Measurements from ENCODE around the gene COL1A1. TPM values are rescaled to one million over a fixed set of nuclear protein-coding genes. Genes with fewer than 3 reads are reported as not detected.

COL1A1 gene
- total RNA-seq, 2 experiments from 2014 or later, result not detected

DNA sequence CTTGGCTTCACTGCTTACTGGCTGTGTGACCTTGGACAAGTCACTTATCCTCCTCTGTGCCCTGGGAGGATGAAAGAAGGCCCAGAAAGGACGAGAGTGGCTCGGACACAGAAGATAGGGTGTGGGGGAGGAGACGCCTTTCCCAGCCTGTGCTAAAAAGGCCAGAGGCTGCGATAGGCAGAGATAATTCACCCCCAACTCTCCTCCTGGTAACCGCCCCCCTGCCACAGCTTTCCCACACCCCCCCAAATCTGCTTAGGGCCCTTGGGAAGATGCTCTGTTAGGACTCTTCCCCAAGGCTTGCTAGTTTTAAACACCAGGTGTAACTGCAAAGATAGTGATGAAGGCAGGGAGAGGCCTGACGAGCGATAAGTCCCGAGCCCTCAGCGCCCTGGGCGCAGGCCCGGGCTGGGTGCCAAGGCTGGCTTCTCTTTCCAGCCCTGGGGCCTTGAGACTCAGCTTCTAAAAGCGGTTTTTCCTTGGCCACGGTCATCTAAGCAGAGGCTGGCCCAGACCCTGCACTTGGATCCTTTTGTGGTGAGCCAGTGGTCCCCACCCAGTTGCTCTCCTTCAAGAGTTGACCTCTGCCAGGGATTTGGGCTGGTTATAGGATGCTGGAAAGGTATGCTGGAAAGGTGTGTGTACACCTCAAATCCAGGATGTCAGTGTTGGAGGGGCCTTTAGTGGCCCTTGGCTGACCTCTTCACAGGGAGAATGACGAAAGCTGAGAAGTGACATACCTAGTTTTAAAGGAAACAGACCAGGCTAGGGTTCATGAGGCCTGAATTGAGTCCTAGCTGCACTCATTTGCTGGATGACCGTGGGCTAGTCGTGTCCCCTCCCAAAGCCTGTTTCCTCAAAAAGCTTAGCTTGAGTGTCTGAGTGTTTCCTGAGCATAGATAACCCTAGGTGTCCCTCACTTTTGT is 47.5 kb downstream of the COL1A1 start:
- H3K4me1 ChIP-seq (ENCODE audit: insufficient read depth, low read length, poor library complexity, severe bottlenecking), result peaks cover 30% of the 10 kb centered on the region
- H4K20me1 ChIP-seq (ENCODE audit: insufficient read depth, low read length), result no peaks in the 10 kb centered on the region
- CTCF ChIA-PET (ENCODE audit: unreplicated experiment), result no interaction called here
- no TSS peak for BruUV-seq (replicated peaks)
- intact Hi-C loops (cut with micrococcal nuclease; ENCODE audit: unreplicated experiment), result loop anchor here (10.0 kb wide), 1 partner anchor 479 kb away; the partner anchor contains the start of gene SPOP
- no peak for TF ChIP-seq EZH2phosphoT487 (IDR thresholded peaks at IDR 0.05; ENCODE audit: borderline replicate concordance, low read depth, low read length)
- TF ChIP-seq, protein P1, sequence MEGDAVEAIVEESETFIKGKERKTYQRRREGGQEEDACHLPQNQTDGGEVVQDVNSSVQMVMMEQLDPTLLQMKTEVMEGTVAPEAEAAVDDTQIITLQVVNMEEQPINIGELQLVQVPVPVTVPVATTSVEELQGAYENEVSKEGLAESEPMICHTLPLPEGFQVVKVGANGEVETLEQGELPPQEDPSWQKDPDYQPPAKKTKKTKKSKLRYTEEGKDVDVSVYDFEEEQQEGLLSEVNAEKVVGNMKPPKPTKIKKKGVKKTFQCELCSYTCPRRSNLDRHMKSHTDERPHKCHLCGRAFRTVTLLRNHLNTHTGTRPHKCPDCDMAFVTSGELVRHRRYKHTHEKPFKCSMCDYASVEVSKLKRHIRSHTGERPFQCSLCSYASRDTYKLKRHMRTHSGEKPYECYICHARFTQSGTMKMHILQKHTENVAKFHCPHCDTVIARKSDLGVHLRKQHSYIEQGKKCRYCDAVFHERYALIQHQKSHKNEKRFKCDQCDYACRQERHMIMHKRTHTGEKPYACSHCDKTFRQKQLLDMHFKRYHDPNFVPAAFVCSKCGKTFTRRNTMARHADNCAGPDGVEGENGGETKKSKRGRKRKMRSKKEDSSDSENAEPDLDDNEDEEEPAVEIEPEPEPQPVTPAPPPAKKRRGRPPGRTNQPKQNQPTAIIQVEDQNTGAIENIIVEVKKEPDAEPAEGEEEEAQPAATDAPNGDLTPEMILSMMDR (conservative IDR thresholded peaks at IDR 0.05; ENCODE audit: low read length), result no peak
- H3K27ac ChIP-seq (ENCODE audit: low read depth, low read length, poor library complexity, severe bottlenecking), result peak overlapping the region; percentile 2
- no peak for DNase-seq (ENCODE audit: low spot score)
- H3K9me3 ChIP-seq (ENCODE audit: low read length), result no peaks in the 10 kb centered on the region
- H3K4me2 ChIP-seq (ENCODE audit: low read length), result 0 out of 2 replicates have a peak overlapping the region, but pooled peaks have one; percentile 31
- no peaks in the 10 kb centered on the region for H3K9me2 ChIP-seq (ENCODE audit: insufficient read depth, low read length)
- H3K79me2 ChIP-seq (ENCODE audit: insufficient read depth, low read depth, low read length), result peaks cover 20% of the 10 kb centered on the region
- no peak overlapping the region for H3K4me3 ChIP-seq (ENCODE audit: low read depth, low read length, poor library complexity, severe bottlenecking)
- POLR2A ChIA-PET, result interaction anchor here (0.5 to 0.7 kb wide), 2 partner anchors 24 to 555 kb away, joined by 3 to 5 read pairs; no protein-coding TSS in a partner anchor
- H3K36me3 ChIP-seq (ENCODE audit: insufficient read depth, low read length), result peaks cover 7% of the 10 kb centered on the region
- H2AFZ ChIP-seq (ENCODE audit: low read length), result no peak overlapping the region

DNA sequence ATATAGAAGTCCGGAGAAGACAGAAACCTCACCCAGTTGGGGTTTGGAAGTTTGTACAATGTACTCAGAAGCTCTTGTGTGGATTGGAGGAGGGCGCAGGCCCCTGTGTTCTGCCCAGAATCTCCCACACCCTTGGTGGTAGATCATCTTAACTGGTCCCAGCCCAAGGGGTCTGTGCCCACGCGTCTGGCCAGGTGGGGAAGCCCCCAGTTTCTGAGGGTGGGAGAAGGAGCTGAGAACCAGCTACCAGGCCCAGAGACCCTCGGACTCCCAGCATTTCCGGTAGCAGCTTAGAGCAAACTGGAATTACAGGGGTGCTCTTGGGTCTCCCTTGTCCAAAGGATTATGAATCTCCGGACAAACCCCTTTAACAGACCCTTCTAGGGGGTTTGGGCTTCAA is 48.7 kb downstream of the COL1A1 start:
- Histone ChIP-seq H3K79me2 (ENCODE audit: insufficient read depth, low read depth, low read length) (peaks cover 31% of the 10 kb centered on the region), H4K20me1 (ENCODE audit: insufficient read depth, low read length) (peaks cover 4% of the 10 kb centered on the region), H3K4me1 (ENCODE audit: insufficient read depth, low read length, poor library complexity, severe bottlenecking) (peaks cover 30% of the 10 kb centered on the region), H3K4me2 (ENCODE audit: low read length) (peak overlapping the region; percentile 98), H3K9me2 (ENCODE audit: insufficient read depth, low read length) (no peaks in the 10 kb centered on the region), H2AFZ (ENCODE audit: low read length) (no peak overlapping the region), H3K27ac (ENCODE audit: low read depth, low read length, poor library complexity, severe bottlenecking) (peak overlapping the region; percentile 87), H3K9me3 (ENCODE audit: low read length) (no peaks in the 10 kb centered on the region), H3K4me3 (ENCODE audit: low read depth, low read length, poor library complexity, severe bottlenecking) (peak overlapping the region; percentile 89), H3K36me3 (ENCODE audit: insufficient read depth, low read length) (peaks cover 12% of the 10 kb centered on the region)
- ChIA-PET CTCF (ENCODE audit: unreplicated experiment) (interaction anchor here (1.6 kb wide), 1 partner anchor 17 kb away, joined by 5 read pairs; no protein-coding TSS in a partner anchor), POLR2A (interaction anchor here (2.5 kb wide), 1 partner anchor 9 kb away, joined by 20 read pairs; no protein-coding TSS in a partner anchor)
- no peak for TF ChIP-seq EZH2phosphoT487 (IDR thresholded peaks at IDR 0.05; ENCODE audit: borderline replicate concordance, low read depth, low read length)
- TF ChIP-seq, protein P1 (conservative IDR thresholded peaks at IDR 0.05; ENCODE audit: low read length), result no peak
- intact Hi-C loops (cut with micrococcal nuclease; ENCODE audit: unreplicated experiment), result loop anchor here (10.0 kb wide), 1 partner anchor 478 kb away; the partner anchor contains the start of gene SPOP
- no peak for DNase-seq (ENCODE audit: low spot score)
- BruUV-seq (replicated peaks), result no TSS peak

All from OCI-LY7 (cell line).